GM19463 (cell line): ENCODE results near the gene EGR4.

Experiments
- ATAC-seq: cut with Tn5 transposase; IDR thresholded peaks from one replicate; pipeline ENCODE4 v1.9.1; 2021; ENCODE audit warnings: mild to moderate bottlenecking, moderate library complexity; ENCODE audit not compliant: unreplicated experiment

EGR4 gene

DNA sequence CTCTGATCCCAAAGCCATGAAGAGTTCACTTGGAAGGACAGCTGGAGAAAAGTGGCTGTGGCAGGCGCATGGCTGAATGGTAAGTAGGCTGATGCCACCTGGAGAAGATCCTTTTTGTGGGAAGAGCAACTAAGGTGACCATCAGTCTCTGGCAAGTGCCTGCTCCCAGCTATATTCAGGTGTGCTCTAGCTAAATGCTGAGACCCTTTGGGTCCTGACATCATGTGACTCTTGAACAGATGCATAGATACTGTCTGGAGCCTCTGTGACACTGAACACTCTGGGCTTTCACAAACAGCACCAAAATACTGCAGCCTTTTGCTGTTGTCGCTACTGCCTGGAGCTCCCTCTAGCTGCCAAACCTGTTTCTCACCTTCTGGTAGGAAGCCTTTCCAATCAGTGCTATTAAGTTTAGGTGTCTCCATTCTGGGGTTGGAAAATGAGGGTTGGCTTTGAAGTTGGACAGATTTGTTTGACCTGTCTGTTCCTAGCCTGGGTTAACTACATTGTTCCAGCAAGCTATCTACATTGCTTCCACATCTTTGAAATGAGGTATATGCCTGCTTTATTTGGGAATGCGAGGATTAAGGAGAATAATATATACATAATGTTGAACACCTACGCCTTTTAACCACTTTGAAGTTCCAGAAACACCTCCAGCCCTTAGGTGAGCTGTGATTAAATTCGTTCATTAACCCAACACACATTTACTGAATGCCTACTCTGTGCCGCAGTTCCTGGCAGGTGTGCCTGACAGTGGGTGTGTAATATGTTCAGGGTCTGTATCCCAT lies 3.1 kb downstream of the EGR4 start:
- no peak for ATAC-seq

DNA sequence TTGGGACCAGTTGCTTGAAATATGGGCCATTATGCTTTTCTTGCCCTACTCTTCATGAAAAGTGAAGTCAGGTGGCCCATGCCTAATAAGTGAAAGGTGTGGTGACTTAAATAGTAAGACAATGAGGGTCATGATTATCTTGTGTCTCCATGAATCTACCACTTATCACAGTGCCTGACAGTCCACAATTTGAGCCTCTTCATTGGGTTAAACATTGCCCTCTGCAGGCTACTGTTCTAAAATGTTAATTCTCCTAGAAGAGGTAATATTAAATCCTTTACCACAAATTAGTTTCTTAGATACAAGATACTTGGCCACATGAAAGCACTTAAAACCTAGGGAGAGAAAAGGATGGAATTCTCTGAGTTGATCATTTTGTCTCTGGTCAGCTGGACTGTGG lies 4.0 kb downstream of the EGR4 start:
- no peak for ATAC-seq

DNA sequence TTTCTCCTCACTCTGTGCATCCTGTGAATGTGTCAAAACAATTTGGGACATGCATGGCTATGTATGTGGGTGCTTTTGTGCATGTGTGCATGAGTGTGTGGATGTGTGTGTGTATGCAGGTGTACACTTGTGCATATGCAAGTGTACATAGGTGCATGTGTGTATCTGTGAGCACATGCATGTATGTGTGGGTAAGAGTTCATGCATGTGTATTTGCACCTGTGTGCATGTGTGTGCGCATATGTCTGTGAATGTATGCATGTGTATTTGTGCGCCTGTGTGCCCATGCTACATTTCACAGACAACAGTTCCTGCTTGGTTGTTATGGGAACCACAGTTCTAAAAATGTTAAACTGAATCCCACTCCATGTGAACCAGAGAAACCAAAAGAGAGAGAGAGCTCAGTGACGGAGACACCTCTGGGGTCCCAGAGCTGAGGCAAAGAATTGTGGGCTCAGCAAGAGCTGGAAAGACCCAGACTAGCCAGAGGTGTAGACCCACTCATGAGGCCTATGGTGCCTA lies 7.2 kb downstream of the EGR4 start:
- ATAC-seq: no peak

DNA sequence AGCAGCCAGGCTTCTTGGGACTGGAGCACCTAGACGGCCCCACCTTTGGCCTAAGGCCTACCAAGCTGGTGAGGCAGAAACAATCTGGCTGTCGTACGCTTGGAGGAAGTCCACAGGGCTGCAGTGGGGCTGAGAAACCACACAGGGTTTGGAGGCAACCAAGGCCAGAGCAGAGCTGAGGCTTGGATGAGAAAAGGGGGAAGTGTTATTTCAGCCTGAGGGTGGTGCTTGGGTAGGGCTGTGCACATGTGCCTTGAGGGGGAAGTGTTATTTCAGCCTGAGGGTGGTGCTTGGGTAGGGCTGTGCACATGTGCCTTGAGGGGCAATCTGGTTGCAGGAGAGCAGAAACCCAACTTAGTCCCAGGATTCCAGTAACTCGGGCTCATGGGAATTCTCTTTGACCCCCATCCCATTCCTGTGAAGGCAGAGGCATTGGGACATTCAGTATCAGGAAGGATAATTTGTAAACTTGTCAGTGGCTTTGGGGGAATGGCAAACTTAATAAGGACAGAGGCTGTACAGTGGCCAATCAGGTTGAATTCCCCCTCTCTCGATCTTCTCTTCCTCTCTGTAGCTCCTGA lies 8.1 kb downstream of the EGR4 start:
- peak; percentile 32 for ATAC-seq

DNA sequence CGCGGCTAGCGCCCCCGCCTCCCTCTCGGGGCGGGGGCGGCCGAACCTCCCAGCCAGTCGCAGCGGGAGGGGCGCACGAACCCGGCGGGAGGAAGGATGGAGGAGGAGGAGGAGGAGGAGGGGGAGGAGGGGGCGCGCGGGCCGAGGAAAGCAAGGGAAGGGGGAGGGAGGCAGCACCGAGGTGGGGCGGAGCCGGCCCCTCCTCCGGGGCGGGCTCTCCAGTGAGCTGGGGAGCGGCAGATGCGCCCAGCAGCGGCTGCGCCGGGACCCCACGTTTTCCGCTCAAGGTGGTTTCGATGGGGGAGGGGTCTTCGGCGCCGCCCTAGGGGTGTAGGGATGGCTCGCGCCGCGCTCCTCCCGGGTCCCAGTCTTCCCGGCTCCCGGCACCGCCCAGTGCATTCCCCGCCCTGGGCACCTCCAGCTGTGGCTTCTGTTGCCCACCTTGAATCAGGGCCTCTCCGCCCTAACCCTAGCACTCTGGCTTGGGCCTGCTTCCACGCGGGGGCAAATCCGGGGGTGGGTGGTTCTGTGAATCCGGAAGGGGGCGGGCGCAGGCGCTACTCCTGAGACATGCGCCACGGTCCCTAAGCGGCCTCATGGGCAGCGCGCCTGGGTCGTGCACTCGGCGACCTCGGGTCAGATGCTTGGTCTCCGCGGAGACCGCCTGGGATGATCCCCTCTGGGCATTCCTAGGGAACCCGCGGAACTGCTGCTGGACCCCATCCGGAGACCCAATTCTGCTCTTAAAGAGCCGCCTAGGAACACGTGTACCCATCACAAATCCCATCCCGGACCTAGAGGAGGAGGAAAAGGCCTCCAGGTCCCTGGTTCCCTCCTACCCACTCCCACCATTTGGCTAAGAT lies 8.8 kb downstream of the EGR4 start, which contains the start of gene FBXO41:
TSS of gene FBXO41 (minus strand) at position 183 of the 863 bp plus-strand sequence. CDS start 14,848 bp downstream, outside the sequence.
- peak; percentile 72 for ATAC-seq

DNA sequence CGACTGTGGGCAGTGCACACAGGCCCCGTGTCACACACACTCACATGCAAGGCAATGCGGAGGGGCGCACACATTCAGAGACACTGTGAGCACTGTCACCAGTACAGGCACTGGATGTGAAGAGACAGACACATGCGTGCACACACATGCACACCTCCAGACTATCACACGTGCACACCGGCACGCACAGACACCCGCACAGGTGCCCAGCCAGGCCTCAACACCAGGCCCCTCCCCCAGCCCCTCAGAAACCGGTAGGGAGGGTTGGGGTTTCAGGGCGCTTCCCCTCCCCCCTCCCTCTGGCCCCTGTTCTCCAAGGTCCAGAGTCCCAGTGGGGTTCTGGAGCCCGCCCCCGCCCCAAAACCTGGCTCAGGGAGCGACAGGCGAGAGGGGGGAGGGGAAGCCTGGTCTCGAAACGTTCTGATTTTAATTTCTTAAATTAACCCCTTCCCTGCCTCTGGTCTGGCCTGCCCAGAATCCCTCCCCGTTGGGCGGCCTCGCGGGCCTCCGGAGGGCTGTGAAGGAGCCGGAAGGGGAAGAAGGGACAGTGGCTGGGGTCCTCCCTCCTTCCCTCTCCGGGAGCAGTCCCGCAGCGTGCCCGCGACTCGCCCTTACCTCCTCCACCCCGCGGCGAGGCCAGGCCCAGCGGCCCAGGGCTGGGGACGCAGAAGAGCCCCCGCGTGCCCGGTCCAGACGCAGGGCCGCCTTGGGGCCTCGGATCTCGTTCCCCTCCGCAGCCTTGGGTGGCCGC lies 9.6 kb downstream of the EGR4 start:
- peak; percentile 18 for ATAC-seq

DNA sequence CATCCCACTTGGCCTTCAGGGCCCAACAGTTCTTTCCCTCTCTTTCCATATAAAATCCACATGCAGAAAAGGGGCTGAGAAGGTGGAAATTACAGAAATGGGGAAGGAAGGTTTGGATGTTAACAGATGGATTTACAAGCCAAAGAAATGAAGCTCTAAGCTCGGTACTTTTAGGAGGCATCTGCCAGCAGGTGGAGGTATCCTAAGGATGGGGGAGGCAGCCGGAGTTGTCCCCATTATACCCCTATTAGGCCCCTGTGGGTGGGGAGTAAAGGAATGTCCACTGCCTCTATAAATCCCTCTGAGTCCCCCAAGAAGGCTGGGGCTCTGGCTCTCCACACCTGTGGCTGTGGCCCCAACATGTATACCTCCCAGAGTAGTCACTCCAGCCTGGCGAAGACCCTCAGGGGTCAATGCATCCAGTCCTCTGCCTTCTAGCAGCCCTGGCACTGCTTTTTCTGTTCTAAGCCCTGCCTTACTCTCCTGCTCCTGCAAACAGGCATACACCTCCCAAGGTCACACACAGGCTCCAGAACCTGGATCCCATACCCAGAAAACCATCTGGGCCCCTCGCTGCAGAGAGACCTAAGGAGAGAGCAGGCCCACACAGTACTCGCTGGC lies 10.3 kb downstream of the EGR4 start:
- no peak for ATAC-seq

DNA sequence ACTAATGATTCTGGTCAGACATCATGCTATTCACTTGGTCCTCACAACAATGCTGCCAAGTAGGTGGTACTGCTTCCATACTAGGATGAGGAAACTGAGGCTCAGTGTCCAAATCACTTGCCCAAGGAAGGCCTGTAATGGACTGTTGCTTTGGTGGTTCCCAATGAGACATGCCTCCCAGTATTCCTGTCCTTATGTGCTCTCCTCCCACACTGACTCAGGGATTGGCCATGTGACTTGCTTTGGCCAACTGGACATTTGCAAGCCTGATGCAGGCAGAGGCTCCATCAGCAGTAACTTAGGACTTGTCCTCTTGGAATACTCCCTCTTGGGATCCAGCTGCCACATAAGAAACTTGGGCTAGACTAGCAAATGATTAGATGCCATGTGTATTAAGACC lies 12.1 kb downstream of the EGR4 start:
- ATAC-seq: no peak

DNA sequence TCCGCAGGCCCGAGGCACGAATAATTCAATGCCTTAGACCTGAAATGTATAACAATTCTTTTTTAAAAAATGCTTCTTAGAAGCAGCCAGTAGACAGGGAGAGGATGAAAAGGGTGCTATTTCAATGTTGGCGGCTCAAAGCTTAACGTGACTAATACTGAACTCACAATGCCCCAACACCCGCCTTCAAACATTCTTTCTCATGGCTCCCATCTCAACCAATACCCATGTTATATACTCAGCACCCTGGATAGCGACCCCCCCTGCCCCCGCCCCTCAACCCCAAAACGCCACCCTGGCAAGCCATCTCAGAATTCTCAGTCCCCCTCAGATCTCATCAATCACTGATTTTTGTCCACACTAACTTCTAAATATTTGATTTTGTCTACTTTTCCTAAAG lies 13.5 kb downstream of the EGR4 start:
- no peak for ATAC-seq

DNA sequence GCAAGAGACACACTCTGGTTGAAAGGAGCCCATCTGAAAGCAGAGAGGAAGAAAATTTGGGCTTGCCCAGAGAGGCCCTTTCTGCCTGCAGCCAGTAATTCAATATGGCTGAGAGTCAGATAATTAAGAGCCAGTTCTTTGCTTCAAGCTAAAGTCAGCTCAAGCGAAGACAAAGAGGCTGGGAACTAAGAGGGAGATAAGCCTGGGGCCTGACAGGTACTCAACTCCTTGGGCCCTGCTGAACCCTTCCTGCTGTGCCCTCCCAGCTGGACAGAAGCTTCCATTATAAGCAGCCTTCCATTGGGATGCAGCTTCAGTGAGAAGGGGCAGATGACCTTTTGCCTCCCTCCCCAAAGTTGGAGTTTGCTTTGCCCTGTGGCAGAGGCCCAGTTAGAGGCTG lies 21.1 kb downstream of the EGR4 start:
- ATAC-seq: no peak

DNA sequence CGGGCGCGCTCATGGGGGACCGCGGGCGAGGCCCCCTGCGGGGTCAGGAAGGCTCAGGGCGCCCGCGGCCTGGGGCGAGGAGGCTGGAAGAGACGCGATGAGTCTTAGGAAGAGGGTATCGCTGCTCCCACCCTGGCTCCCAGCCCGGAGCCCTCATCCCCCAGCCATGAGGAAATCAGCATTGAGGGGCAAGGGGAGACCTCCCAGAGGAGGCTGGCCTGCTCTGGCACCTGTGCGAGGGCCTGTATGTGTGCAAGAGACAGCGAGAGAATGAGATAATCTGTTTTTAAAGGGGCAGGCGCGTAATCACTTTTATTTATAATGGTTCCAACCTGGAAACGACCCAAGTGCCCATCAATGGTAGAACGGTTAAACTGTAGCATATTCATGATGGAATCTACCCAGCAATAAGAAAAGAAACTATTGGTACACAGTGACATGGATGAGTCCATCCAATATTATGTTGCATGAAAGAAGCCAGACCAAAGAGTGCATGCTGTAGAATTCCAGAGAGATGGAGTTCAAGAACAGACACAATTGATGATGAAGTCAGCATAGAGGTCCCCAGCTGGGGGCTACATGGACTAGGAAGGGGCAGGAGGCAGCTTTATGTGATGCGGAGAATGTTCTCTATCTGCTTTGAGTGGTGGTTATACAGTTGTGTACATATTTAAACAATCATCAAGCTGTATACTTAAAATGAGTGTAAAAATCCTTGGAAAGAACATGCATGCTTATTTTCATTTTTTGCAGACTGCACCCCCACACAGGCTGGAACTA lies 23.5 kb downstream of the EGR4 start:
- no peak for ATAC-seq

DNA sequence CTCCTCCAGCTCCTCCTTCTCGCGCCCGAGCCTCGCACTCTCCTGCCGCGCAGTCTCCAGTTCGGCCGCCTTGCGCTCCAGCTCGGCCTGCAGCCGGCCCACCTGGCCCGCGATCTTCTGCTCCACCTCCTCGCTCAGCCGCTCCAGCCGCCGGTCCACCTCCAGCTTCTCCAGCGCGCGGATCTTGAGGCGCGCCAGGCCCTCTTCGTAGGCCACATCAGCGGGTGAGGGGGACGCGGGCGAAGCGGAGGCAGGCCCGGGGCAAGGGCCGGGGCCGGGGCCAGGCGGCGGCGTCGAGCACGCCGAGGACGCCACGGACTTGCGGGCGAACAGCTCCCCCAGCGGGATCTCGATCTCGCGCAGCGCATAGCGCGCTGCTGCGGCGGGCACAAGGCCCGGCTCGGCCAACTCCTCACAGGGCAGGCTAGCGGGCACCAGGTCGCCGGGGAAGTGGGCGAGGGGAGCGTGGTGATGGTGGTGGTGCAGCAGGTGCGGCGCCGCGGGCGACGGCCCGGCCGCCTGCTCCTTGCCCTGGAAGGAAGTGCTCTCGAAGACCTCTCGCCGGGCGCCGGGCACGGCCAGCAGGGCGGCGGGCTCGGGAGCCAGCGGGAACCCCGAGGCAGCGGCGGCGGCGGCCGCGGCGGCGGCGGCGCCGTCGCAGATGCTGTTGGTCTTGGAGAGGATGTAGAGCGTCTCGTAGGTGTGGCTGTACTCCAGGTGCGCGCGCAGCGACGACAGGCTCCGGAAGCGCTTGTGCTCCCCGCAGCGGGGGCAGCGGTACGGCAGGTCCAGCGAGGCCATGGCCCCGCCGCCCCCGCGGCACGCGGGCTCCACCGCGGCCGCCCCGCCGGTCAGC lies 24.3 kb downstream of the EGR4 start:
- peak; percentile 72 for ATAC-seq

DNA sequence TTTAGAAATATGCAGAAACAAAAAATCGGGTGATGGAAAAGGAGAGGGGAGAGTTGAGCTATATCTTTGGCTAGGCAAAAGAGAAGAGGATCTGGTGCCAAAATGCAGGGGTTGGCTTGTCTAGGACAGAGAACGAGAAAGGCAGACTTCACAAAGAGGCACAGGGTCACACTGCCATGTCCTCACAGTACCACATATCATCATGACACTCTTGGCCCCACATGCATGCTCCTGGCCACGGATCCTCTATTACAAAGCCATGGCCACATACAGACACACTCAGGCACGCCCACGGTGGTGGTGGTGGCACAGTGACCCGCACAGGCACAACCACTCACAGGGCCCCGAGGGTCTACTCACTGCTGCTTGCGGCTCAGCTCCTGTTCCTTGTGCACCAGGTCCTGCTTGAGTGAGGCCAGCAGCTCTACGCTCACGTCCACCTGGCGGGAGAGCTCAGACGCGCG lies 24.9 kb downstream of the EGR4 start:
- ATAC-seq: no peak

DNA sequence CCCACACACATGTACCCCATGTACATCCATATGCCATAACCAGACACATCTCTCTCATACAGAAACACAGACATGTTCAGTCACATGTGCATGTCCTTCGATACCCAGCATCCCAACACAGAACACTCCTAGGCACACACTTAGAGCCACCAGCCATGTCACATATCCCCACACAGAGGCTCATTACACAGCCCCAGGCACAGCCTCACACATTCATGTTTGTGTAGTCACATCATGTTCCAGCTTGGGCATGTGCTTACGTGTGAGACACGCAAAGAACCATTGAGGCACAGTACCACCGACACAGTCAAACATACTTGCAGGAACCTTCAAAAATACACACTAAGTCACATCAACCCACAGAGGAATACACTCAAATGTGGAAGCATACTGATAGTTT lies 26.3 kb downstream of the EGR4 start:
- no peak for ATAC-seq

DNA sequence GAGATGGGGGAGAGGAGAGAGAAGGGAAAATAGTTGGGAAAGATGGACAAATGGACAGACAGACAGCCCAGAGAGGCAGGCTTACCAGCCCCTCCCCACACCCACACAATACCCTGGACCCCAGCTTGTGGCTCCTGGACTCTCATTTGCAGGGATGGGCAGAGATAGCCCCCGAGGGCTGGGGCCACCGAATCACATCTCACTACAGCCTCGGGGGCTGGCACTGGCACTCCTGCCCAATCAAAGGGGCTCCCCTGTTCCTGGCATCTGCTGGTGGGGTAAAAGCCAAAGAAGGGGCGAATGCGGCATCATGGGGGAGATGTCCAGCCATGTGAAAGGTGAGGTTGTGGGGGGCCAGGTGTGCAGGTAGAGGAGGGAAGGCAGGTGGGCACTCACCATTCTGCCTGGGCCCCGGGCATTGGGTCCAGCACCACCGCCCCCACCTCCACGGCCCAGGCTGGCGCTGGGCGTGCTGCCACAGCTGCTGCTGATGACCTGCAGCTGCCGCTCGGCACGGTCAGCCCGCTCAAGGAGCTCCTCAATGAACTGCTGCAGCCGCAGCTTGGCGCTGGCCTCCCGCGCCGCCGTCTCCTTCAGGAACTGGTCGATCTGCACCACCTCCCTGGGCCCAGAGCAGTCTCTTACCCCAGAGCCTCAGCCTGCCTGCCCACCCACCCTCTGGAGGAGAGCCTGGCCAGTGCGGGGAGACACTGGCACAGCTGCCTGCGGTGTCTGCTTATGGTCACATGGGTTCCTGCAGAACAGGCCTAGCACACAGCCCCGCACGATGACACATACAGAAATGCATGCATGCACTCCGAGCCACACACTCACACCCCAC lies 27.1 kb downstream of the EGR4 start:
- no peak for ATAC-seq

DNA sequence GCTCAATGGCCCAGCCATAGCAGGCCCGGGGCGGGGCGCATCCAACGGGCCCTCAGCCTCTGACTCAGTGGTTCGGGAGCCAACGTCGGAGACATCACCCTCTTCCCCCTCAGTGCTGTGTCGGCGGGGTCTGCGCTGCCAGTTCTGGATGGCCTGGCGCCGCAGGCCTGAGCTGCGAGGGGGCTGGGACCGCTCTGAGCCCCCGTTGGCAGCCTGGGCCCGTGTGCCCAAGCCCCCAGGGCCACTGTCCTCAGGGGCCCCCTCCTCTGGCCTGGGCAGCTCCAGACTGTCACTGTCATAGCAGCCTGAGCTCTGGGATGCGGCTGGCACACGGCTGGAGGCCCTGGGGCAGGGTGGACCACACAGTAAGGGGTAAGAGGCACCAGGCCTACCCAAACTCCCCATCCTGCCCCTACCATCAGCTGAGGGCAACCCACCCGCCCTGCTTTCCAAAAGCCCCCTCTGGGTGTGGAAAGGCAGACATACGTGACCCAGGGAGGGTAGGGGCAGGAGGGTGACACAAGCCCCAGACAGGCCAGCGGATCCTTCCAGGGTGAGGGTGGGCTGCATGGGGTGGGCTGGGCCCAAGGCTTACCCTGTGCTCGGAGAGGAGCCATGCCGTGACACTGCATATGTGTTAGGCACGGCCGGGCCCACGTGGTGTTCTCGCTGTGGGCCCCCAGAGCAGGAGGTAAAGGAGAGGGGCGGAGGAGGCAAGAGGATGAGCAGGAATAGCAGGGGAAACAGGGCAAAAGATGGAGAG lies 27.9 kb downstream of the EGR4 start:
- no peak for ATAC-seq

DNA sequence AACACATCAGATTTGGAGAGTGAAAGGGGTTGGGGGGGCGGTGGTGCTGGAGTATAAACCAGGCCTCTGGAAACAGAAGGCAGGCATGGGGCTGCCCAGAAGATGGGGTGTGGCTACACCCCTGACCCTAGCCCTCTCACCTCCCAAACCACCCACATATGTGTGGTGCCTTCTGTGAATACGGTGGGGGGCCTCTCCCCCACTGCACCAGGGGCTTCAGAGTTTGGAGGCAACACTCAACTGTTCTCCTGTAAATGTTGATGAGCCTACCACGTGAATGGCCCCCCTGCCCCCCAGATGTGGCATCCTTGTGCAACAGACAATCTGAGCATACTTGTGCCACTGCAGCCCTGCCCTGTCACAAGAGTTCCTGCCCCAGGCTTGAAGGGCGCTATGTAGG lies 28.6 kb downstream of the EGR4 start:
- no peak for ATAC-seq
